Measurements from ENCODE around the gene ZNF24. TPM values are rescaled to one million over a fixed set of nuclear protein-coding genes. Genes with fewer than 3 reads are reported as not detected.

The ZNF24 gene
- total RNA-seq, 1 donor from 2014 or later: 84.8 TPM

DNA sequence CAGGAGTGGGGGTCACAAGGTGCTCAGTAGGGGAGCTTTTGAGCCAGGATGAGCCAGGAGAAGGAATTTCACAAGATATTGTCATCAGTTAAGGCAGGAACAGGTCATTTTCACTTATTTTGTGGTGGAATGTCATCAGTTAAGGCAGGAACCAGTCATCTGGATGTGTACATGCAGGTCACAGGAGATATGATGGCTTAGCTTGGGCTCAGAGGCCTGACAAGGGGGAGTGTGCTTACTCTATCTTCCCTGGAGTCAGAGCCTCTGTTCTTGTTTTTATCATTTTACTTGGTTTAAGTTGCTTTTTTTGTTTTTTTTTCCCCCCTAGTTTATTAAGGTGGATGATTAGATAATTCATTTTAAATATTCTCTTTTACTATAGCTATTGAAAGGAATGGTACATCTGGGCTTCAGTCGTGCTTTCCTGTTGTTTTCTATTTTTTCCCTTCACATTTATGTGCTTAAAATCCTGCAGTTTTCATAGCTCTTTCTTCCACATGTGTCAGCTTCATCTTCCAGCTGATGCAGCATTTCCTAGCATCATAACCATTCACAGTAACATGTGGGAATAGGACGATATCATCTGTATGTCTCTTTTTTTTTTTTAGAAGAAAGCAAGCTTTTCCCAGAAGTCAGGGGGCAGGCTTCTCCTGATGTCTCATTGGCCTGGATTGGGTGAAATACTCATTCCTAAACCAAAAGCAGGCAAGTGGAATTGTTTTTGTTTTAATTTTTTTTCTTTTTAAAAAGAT is 17.5 kb upstream of the ZNF24 start:
- H3K36me3 ChIP-seq: no peaks in the 10 kb centered on the region
- H3K27me3 Mint-ChIP-seq (ENCODE audit: insufficient read depth, low read depth): no peaks in the 10 kb centered on the region
- H3K9me3 Mint-ChIP-seq: peaks cover 4% of the 10 kb centered on the region
- no peaks in the 10 kb centered on the region for H3F3A ChIP-seq (ENCODE audit: low read depth)
- no peak overlapping the region for H3K4me3 Mint-ChIP-seq
- no peaks in the 10 kb centered on the region for H3K27me3 ChIP-seq
- DNase-seq (ENCODE audit: low spot score): no peak
- H2AFZ ChIP-seq (replicated peaks): no peak overlapping the region
- H3K4me3 ChIP-seq: no peak overlapping the region
- no peaks in the 10 kb centered on the region for H3K36me3 Mint-ChIP-seq
- TF ChIP-seq EZH2 (IDR thresholded peaks at IDR 0.05) (no peak), EZH2phosphoT487 (IDR thresholded peaks at IDR 0.05) (no peak)
- TF ChIP-seq, protein P1, sequence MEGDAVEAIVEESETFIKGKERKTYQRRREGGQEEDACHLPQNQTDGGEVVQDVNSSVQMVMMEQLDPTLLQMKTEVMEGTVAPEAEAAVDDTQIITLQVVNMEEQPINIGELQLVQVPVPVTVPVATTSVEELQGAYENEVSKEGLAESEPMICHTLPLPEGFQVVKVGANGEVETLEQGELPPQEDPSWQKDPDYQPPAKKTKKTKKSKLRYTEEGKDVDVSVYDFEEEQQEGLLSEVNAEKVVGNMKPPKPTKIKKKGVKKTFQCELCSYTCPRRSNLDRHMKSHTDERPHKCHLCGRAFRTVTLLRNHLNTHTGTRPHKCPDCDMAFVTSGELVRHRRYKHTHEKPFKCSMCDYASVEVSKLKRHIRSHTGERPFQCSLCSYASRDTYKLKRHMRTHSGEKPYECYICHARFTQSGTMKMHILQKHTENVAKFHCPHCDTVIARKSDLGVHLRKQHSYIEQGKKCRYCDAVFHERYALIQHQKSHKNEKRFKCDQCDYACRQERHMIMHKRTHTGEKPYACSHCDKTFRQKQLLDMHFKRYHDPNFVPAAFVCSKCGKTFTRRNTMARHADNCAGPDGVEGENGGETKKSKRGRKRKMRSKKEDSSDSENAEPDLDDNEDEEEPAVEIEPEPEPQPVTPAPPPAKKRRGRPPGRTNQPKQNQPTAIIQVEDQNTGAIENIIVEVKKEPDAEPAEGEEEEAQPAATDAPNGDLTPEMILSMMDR (IDR thresholded peaks at IDR 0.05): no peak
- H3K9ac ChIP-seq: no peak overlapping the region
- H3K79me2 ChIP-seq (ENCODE audit: low read depth): no peaks in the 10 kb centered on the region
- no peaks in the 10 kb centered on the region for H3K4me1 ChIP-seq
- no peak overlapping the region for H3K4me2 ChIP-seq
- no peak overlapping the region for H3K27ac ChIP-seq
- H3K4me1 Mint-ChIP-seq: peaks cover 7% of the 10 kb centered on the region
- no peaks in the 10 kb centered on the region for H4K20me1 ChIP-seq (ENCODE audit: low read depth)
- no peak overlapping the region for H3K27ac Mint-ChIP-seq
- no peaks in the 10 kb centered on the region for H3K9me3 ChIP-seq (ENCODE audit: low read depth)

DNA sequence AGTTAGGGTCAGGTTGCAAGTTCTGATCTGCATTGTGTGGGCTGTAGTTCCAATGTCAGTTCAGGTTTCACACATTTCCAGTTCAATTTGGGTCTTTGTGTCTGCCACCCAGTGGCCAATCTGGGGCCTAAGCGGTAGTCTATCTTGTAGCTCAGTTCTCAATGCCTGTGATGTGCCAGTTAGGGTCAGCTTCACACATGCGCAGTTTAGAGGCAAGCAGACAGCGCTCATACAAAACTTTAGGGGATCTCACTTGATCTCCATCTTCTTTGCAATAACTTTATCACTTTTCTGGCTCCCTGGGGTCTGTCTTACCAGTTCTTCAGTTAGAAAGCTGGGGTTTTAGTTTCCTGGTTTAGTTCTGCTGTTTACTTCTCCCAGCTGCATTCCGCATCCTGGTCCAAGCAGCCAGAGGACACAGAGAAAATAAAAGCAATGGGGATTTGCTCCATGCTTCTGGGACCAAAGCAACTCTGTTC is 11.0 kb upstream of the ZNF24 start:
- H3K27ac Mint-ChIP-seq: no peak overlapping the region
- Histone ChIP-seq H3K4me3 (no peak overlapping the region), H3K9me3 (ENCODE audit: low read depth) (no peaks in the 10 kb centered on the region)

DNA sequence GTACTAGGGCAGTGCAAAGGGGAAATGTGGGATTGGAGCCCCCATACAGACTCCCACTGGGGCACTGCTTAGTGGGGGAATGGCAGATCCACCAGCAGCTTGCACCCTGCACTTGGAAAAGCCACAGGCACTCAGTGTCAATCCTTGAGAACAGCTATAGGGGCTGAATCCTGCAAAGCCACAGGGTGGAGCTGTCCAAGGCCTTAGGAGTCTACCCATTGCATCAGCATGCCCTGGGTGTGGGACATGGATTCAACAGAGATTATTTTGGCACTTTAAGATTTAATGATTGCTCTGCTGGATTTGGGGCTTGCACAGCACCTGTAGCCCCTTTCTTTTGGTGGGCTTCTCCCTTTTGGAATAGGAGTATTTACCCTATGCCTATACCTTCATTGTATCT is 8.6 kb upstream of the ZNF24 start:
- no peak overlapping the region for H3K4me3 Mint-ChIP-seq
- no peak overlapping the region for H2AFZ ChIP-seq (replicated peaks)
- no peak overlapping the region for H3K4me3 ChIP-seq
- H3K27me3 Mint-ChIP-seq (ENCODE audit: insufficient read depth, low read depth): peaks cover 3% of the 10 kb centered on the region
- H3K4me1 ChIP-seq: peaks cover 8% of the 10 kb centered on the region
- no peaks in the 10 kb centered on the region for H3K9me3 ChIP-seq (ENCODE audit: low read depth)
- H3K36me3 ChIP-seq: no peaks in the 10 kb centered on the region
- peaks cover 6% of the 10 kb centered on the region for H3K4me1 Mint-ChIP-seq
- no peak for DNase-seq (ENCODE audit: low spot score)
- peaks cover 6% of the 10 kb centered on the region for H3K36me3 Mint-ChIP-seq
- peaks cover 16% of the 10 kb centered on the region for H3K9me3 Mint-ChIP-seq
- H3K79me2 ChIP-seq (ENCODE audit: low read depth): no peaks in the 10 kb centered on the region
- H4K20me1 ChIP-seq (ENCODE audit: low read depth): no peaks in the 10 kb centered on the region
- no peak overlapping the region for H3K4me2 ChIP-seq
- no peak overlapping the region for H3K27ac ChIP-seq
- H3K27ac Mint-ChIP-seq: no peak overlapping the region
- TF ChIP-seq, protein P1 (IDR thresholded peaks at IDR 0.05): no peak
- TF ChIP-seq EZH2 (IDR thresholded peaks at IDR 0.05): no peak
- TF ChIP-seq EZH2phosphoT487 (IDR thresholded peaks at IDR 0.05): no peak
- no peaks in the 10 kb centered on the region for H3K27me3 ChIP-seq
- H3K9ac ChIP-seq: no peak overlapping the region
- H3F3A ChIP-seq (ENCODE audit: low read depth): no peaks in the 10 kb centered on the region

More for the DNA sequence above, 11.0 kb upstream of the ZNF24 start:
- H3K27ac ChIP-seq: no peak overlapping the region
- peaks cover 6% of the 10 kb centered on the region for H3K36me3 Mint-ChIP-seq
- DNase-seq (ENCODE audit: low spot score): peak; percentile 86
- no peak for TF ChIP-seq EZH2phosphoT487 (IDR thresholded peaks at IDR 0.05)
- TF ChIP-seq, protein P1 (IDR thresholded peaks at IDR 0.05): peak; percentile 72
- no peak for TF ChIP-seq EZH2 (IDR thresholded peaks at IDR 0.05)
- H3K9me3 Mint-ChIP-seq: peaks cover 16% of the 10 kb centered on the region
- H3K9ac ChIP-seq: no peak overlapping the region
- peak overlapping the region; percentile 85 for H2AFZ ChIP-seq (replicated peaks)
- H3K79me2 ChIP-seq (ENCODE audit: low read depth): no peaks in the 10 kb centered on the region
- peaks cover 8% of the 10 kb centered on the region for H3K4me1 ChIP-seq
- no peaks in the 10 kb centered on the region for H3F3A ChIP-seq (ENCODE audit: low read depth)
- no peaks in the 10 kb centered on the region for H3K36me3 ChIP-seq
- peaks cover 3% of the 10 kb centered on the region for H3K27me3 Mint-ChIP-seq (ENCODE audit: insufficient read depth, low read depth)
- H3K4me1 Mint-ChIP-seq: peaks cover 9% of the 10 kb centered on the region
- H3K4me2 ChIP-seq: peak overlapping the region; percentile 54
- H3K4me3 Mint-ChIP-seq: peak overlapping the region; percentile 73
- no peaks in the 10 kb centered on the region for H4K20me1 ChIP-seq (ENCODE audit: low read depth)
- no peaks in the 10 kb centered on the region for H3K27me3 ChIP-seq

All from neural progenitor cell (in vitro differentiated cells).